HEK293 (cell line): Measurements from ENCODE around the gene DCST2.

Experiments
- BCL11B ChIP-seq: fragments of 450-650 bp; formaldehyde crosslinking; IDR thresholded peaks from 2 replicates; pipeline ENCODE4 v1.5.1; 2016; ENCODE audit warnings: low read depth, missing biosample characterization, missing genetic modification characterization
- FEZF1 ChIP-seq: fragments of 450-650 bp; formaldehyde crosslinking; IDR thresholded peaks from 2 replicates; pipeline ENCODE4 v1.5.1; 2016; ENCODE audit warnings: missing biosample characterization, missing genetic modification characterization
- HOXA7 ChIP-seq: sonication (generic); formaldehyde crosslinking; IDR thresholded peaks from 2 replicates; pipeline ENCODE4 v1.8.1; 2022; ENCODE audit warnings: missing genetic modification reagents, borderline replicate concordance
- KLF8 ChIP-seq: fragments of 450-650 bp; formaldehyde crosslinking; IDR thresholded peaks from 2 replicates; pipeline ENCODE4 v1.5.1; 2016; ENCODE audit warnings: missing biosample characterization, missing genetic modification characterization
- KLF9 ChIP-seq: fragments of 450-650 bp; formaldehyde crosslinking; IDR thresholded peaks from 2 replicates; pipeline ENCODE4 v1.5.1; 2016; ENCODE audit warnings: missing biosample characterization, missing genetic modification characterization, low read depth
- TRIM28 ChIP-seq: IDR thresholded peaks from 2 replicates; pipeline ENCODE4 v1.6.1; 2011; ENCODE audit warnings: low read length, control low read depth, borderline replicate concordance
- ZBTB48 ChIP-seq: fragments of 450-650 bp; formaldehyde crosslinking; IDR thresholded peaks from 2 replicates; pipeline ENCODE4 v1.5.1; 2016; ENCODE audit warnings: missing biosample characterization, missing genetic modification characterization
- ZBTB7A ChIP-seq: fragments of 450-650 bp; formaldehyde crosslinking; IDR thresholded peaks from 2 replicates; pipeline ENCODE4 v1.5.1; 2016; ENCODE audit warnings: low read depth, missing biosample characterization, missing genetic modification characterization
- ZFHX2 ChIP-seq: fragments of 450-650 bp; formaldehyde crosslinking; conservative IDR thresholded peaks from 2 replicates; pipeline ENCODE4 v1.5.1; 2016; ENCODE audit warnings: missing biosample characterization, missing genetic modification characterization
- ZNF10 ChIP-seq: fragments of 450-650 bp; formaldehyde crosslinking; IDR thresholded peaks from 2 replicates; pipeline ENCODE4 v1.5.1; 2017; ENCODE audit warnings: missing biosample characterization, missing genetic modification characterization
- ZNF169 ChIP-seq: fragments of 450-650 bp; formaldehyde crosslinking; IDR thresholded peaks from 2 replicates; pipeline ENCODE4 v1.5.1; 2016; ENCODE audit warnings: missing biosample characterization, missing genetic modification characterization
- ZNF184 ChIP-seq: fragments of 450-650 bp; IDR thresholded peaks from 2 replicates; pipeline ENCODE4 v1.5.1; 2018; ENCODE audit warnings: missing biosample characterization, mild to moderate bottlenecking, missing genetic modification characterization
- ZNF221 ChIP-seq: fragments of 450-650 bp; formaldehyde crosslinking; IDR thresholded peaks from 2 replicates; pipeline ENCODE4 v1.5.1; 2017; ENCODE audit warnings: missing biosample characterization, missing genetic modification characterization, borderline replicate concordance
- ZNF341 ChIP-seq: fragments of 450-650 bp; formaldehyde crosslinking; IDR thresholded peaks from 2 replicates; pipeline ENCODE4; 2016; ENCODE audit warnings: low read depth, missing biosample characterization, missing genetic modification characterization
- ZNF350 ChIP-seq: fragments of 450-650 bp; formaldehyde crosslinking; IDR thresholded peaks from 2 replicates; pipeline ENCODE4 v1.5.0; 2017; ENCODE audit warnings: missing biosample characterization, mild to moderate bottlenecking, missing genetic modification characterization
- ZNF529 ChIP-seq: fragments of 450-650 bp; formaldehyde crosslinking; IDR thresholded peaks from 2 replicates; pipeline ENCODE4 v1.5.1; 2017; ENCODE audit warnings: missing genetic modification characterization, missing biosample characterization; ENCODE audit not compliant: insufficient replicate concordance
- ZNF549 ChIP-seq: fragments of 450-650 bp; IDR thresholded peaks from 2 replicates; pipeline ENCODE4 v1.5.1; 2018; ENCODE audit warnings: missing biosample characterization, missing genetic modification characterization, mild to moderate bottlenecking, inconsistent platforms, moderate library complexity
- ZNF555 ChIP-seq: fragments of 450-650 bp; formaldehyde crosslinking; conservative IDR thresholded peaks from 2 replicates; pipeline ENCODE4 v1.5.1; 2017; ENCODE audit warnings: missing biosample characterization, mild to moderate bottlenecking, missing genetic modification characterization, inconsistent platforms
- ZNF558 ChIP-seq: fragments of 450-650 bp; formaldehyde crosslinking; IDR thresholded peaks from 2 replicates; pipeline ENCODE4 v1.5.1; 2016; ENCODE audit warnings: missing biosample characterization, missing genetic modification characterization
- ZNF585B ChIP-seq: fragments of 450-650 bp; formaldehyde crosslinking; IDR thresholded peaks from 2 replicates; pipeline ENCODE4 v1.5.1; 2016; ENCODE audit warnings: missing biosample characterization, missing genetic modification characterization
- ZNF610 ChIP-seq: fragments of 450-650 bp; formaldehyde crosslinking; IDR thresholded peaks from 2 replicates; pipeline ENCODE4 v1.5.1; 2016; ENCODE audit warnings: missing biosample characterization, missing genetic modification characterization, borderline replicate concordance
- ZNF626 ChIP-seq: fragments of 450-650 bp; sonication (Bioruptor Pico); formaldehyde crosslinking; IDR thresholded peaks from 2 replicates; pipeline ENCODE4 v1.5.1; 2018; ENCODE audit warnings: missing biosample characterization, missing genetic modification characterization, inconsistent platforms
- ZNF76 ChIP-seq: fragments of 450-650 bp; formaldehyde crosslinking; IDR thresholded peaks from 2 replicates; pipeline ENCODE4; 2016; ENCODE audit warnings: low read depth, missing biosample characterization, missing genetic modification characterization, borderline replicate concordance
- ZSCAN23 ChIP-seq: fragments of 450-650 bp; formaldehyde crosslinking; IDR thresholded peaks from 2 replicates; pipeline ENCODE4 v1.5.1; 2016; ENCODE audit warnings: missing biosample characterization, missing genetic modification characterization
- ZXDB ChIP-seq: fragments of 450-650 bp; formaldehyde crosslinking; IDR thresholded peaks from 2 replicates; pipeline ENCODE4 v1.5.1; 2016; ENCODE audit warnings: missing biosample characterization, missing genetic modification characterization
- TF ChIP-seq, protein P1 (sequence below): fragments of 450-650 bp; formaldehyde crosslinking; IDR thresholded peaks from 2 replicates; pipeline ENCODE4 v1.5.1; 2016; ENCODE audit warnings: missing biosample characterization, missing genetic modification characterization
- TF ChIP-seq, protein P2 (sequence below): IDR thresholded peaks from 2 replicates; pipeline ENCODE4 v1.6.1; 2011; ENCODE audit warnings: mild to moderate bottlenecking, low read depth, low read length, borderline replicate concordance
- TF ChIP-seq, protein P3 (sequence below): fragments of 450-650 bp; formaldehyde crosslinking; IDR thresholded peaks from 2 replicates; pipeline ENCODE4; 2016; ENCODE audit warnings: missing biosample characterization, missing genetic modification characterization
- TF ChIP-seq, protein P4 (sequence below): fragments of 450-650 bp; formaldehyde crosslinking; IDR thresholded peaks from 2 replicates; pipeline ENCODE4 v1.5.1; 2016; ENCODE audit warnings: missing biosample characterization, missing genetic modification characterization
- TF ChIP-seq, protein P5 (sequence below): fragments of 450-650 bp; formaldehyde crosslinking; IDR thresholded peaks from 2 replicates; pipeline ENCODE4 v1.5.1; 2016; ENCODE audit warnings: missing biosample characterization, missing genetic modification characterization

Gene DCST2

DNA sequence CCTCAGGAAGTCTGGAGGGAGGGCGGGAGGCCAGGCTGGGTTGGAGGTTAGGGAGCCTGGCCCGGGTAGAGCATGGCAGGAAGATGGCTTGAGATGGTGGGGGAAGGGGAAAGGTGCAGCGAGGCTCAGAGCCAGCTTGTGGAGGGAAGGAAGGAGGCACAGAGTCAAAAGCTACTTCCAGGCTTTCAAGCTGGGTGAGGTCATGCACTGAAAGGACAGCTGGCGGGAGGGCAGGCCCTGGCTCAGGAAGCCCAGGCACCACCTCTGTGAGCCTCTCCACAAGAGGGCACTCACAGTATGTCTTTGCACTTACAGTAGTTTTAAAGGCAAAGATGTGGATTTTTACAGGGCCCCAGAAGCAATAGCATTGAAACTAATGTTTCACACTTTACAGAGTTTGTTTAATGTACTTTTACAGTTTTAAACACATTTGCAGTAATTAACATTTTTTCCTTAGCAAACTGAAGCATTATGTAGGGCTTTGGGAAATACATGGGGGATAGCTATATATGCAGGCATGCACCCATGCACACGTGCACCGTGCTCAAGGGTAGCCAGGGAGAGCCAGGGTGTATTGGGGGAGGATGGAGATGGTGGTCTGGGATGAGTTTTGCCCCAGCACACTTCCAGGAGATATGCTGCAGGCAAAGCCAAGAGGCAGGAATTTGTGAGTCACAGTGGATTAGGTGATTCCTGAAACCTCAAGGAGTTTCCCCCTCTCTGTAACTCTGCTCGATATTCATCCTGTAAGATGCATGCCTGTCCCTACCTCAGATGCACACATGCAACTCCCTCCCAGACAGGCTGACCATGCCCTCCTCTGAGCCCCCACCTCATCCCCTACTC lies 11.5 kb upstream of the DCST2 start (continued):
- TF ChIP-seq, protein P1, sequence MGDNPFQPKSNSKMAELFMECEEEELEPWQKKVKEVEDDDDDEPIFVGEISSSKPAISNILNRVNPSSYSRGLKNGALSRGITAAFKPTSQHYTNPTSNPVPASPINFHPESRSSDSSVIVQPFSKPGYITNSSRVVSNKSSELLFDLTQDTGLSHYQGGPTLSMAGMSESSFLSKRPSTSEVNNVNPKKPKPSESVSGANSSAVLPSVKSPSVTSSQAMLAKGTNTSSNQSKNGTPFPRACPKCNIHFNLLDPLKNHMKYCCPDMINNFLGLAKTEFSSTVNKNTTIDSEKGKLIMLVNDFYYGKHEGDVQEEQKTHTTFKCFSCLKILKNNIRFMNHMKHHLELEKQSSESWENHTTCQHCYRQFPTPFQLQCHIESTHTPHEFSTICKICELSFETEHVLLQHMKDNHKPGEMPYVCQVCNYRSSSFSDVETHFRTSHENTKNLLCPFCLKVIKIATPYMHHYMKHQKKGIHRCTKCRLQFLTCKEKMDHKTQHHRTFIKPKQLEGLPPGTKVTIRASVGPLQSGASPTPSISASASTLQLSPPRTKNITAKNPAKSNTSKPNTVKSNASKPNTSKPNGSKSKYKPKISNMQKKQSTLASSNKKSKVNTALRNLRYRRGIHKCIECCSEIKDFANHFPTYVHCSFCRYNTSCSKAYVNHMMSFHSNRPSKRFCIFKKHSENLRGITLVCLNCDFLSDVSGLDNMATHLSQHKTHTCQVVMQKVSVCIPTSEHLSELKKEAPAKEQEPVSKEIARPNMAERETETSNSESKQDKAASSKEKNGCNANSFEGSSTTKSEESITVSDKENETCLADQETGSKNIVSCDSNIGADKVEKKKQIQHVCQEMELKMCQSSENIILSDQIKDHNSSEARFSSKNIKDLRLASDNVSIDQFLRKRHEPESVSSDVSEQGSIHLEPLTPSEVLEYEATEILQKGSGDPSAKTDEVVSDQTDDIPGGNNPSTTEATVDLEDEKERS (tag by site-specific recombination): no peak
- no peak for TF ChIP-seq ZNF558 (tag by site-specific recombination)
- TF ChIP-seq, protein P2, sequence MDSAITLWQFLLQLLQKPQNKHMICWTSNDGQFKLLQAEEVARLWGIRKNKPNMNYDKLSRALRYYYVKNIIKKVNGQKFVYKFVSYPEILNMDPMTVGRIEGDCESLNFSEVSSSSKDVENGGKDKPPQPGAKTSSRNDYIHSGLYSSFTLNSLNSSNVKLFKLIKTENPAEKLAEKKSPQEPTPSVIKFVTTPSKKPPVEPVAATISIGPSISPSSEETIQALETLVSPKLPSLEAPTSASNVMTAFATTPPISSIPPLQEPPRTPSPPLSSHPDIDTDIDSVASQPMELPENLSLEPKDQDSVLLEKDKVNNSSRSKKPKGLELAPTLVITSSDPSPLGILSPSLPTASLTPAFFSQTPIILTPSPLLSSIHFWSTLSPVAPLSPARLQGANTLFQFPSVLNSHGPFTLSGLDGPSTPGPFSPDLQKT: no peak
- no peak for TF ChIP-seq HOXA7 (CRISPR knock-in tag)
- TF ChIP-seq, protein P3, sequence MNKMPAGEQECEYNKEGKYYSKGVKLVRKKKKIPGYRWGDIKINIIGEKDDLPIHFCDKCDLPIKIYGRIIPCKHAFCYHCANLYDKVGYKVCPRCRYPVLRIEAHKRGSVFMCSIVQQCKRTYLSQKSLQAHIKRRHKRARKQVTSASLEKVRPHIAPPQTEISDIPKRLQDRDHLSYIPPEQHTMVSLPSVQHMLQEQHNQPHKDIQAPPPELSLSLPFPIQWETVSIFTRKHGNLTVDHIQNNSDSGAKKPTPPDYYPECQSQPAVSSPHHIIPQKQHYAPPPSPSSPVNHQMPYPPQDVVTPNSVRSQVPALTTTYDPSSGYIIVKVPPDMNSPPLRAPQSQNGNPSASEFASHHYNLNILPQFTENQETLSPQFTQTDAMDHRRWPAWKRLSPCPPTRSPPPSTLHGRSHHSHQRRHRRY (tag by site-specific recombination): no peak
- TF ChIP-seq ZXDB (tag by site-specific recombination): no peak
- TF ChIP-seq ZFHX2: no peak
- TF ChIP-seq ZNF76: no peak
- TF ChIP-seq ZNF341 (tag by site-specific recombination): peak; percentile 36; the same call in 1 of the 2 replicates
- TF ChIP-seq, protein P4, sequence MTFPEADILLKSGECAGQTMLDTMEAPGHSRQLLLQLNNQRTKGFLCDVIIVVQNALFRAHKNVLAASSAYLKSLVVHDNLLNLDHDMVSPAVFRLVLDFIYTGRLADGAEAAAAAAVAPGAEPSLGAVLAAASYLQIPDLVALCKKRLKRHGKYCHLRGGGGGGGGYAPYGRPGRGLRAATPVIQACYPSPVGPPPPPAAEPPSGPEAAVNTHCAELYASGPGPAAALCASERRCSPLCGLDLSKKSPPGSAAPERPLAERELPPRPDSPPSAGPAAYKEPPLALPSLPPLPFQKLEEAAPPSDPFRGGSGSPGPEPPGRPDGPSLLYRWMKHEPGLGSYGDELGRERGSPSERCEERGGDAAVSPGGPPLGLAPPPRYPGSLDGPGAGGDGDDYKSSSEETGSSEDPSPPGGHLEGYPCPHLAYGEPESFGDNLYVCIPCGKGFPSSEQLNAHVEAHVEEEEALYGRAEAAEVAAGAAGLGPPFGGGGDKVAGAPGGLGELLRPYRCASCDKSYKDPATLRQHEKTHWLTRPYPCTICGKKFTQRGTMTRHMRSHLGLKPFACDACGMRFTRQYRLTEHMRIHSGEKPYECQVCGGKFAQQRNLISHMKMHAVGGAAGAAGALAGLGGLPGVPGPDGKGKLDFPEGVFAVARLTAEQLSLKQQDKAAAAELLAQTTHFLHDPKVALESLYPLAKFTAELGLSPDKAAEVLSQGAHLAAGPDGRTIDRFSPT (tag by site-specific recombination): no peak
- TF ChIP-seq KLF8 (tag by site-specific recombination): peak; percentile 43; the same call in 1 of the 2 replicates
- no peak for TF ChIP-seq ZNF169 (tag by site-specific recombination)
- TF ChIP-seq, protein P5, sequence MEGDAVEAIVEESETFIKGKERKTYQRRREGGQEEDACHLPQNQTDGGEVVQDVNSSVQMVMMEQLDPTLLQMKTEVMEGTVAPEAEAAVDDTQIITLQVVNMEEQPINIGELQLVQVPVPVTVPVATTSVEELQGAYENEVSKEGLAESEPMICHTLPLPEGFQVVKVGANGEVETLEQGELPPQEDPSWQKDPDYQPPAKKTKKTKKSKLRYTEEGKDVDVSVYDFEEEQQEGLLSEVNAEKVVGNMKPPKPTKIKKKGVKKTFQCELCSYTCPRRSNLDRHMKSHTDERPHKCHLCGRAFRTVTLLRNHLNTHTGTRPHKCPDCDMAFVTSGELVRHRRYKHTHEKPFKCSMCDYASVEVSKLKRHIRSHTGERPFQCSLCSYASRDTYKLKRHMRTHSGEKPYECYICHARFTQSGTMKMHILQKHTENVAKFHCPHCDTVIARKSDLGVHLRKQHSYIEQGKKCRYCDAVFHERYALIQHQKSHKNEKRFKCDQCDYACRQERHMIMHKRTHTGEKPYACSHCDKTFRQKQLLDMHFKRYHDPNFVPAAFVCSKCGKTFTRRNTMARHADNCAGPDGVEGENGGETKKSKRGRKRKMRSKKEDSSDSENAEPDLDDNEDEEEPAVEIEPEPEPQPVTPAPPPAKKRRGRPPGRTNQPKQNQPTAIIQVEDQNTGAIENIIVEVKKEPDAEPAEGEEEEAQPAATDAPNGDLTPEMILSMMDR (tag by site-specific recombination): peak; percentile 72
- TF ChIP-seq ZBTB48 (tag by site-specific recombination): peak; percentile 77
- no peak for TF ChIP-seq ZNF529 (tag by site-specific recombination)
- no peak for TF ChIP-seq ZNF350 (tag by site-specific recombination)
- TF ChIP-seq TRIM28: 0 out of 2 replicates have a peak, but pooled peaks have one; percentile 39
- no peak for TF ChIP-seq ZNF221 (tag by site-specific recombination)
- no peak for TF ChIP-seq ZNF585B (tag by site-specific recombination)
- TF ChIP-seq ZNF626 (tag by site-specific recombination): no peak
- no peak for TF ChIP-seq ZNF549 (tag by site-specific recombination)
- TF ChIP-seq ZSCAN23 (tag by site-specific recombination): no peak
- no peak for TF ChIP-seq ZBTB7A (tag by site-specific recombination)
- no peak for TF ChIP-seq ZNF610
- no peak for TF ChIP-seq KLF9 (tag by site-specific recombination)
- no peak for TF ChIP-seq BCL11B
- no peak for TF ChIP-seq ZNF555 (tag by site-specific recombination)
- TF ChIP-seq ZNF184 (tag by site-specific recombination): no peak
- TF ChIP-seq ZNF10 (tag by site-specific recombination): no peak
- no peak for TF ChIP-seq FEZF1 (tag by site-specific recombination)
